Neural crest cell (in vitro differentiated cells): ENCODE measurements around the gene ADAMTS2. TPM values are rescaled to one million over a fixed set of nuclear protein-coding genes. Genes with fewer than 3 reads are reported as not detected.
"Not testable (repeated sequence)": the region's sequence is repeated elsewhere in the genome, so short reads cannot be mapped to it uniquely, and the experiment has no call there.

ENCODE experiments used
- DNase-seq: peaks from one replicate; pipeline ENCODE4 v3.0.0; 2021; ENCODE audit warnings: low read depth, mixed read lengths, low spot score
- H3K27ac Mint-ChIP-seq: one replicate; pipeline ENCODE4 v1.8.0; 2021; ENCODE audit warnings: mild to moderate bottlenecking, mixed read lengths; ENCODE audit not compliant: unreplicated experiment
- H3K27me3 Mint-ChIP-seq: 2 replicates; pipeline ENCODE4 v1.8.0; 2021; ENCODE audit warnings: low read depth, mild to moderate bottlenecking, mixed read lengths
- H3K36me3 Mint-ChIP-seq: 2 replicates; pipeline ENCODE4 v1.8.0; 2021; ENCODE audit warnings: low read depth, mild to moderate bottlenecking, mixed read lengths
- H3K4me1 Mint-ChIP-seq: 2 replicates; pipeline ENCODE4 v1.8.0; 2021; ENCODE audit warnings: mixed read lengths
- H3K4me3 Mint-ChIP-seq: one replicate; pipeline ENCODE4 v1.8.0; 2021; ENCODE audit warnings: mild to moderate bottlenecking, mixed read lengths
- H3K9me3 Mint-ChIP-seq: 2 replicates; pipeline ENCODE4 v1.8.0; 2021; ENCODE audit warnings: mixed read lengths
- total RNA-seq: library from RNA; stranded (reverse); gene quantifications from 2 replicates; pipeline ENCODE4 v1.2.1, GENCODE V29; 2021
- TF ChIP-seq, protein P1 (sequence below): fragments of 200-600 bp; sonication (generic); conservative IDR thresholded peaks from 2 replicates; pipeline ENCODE4 v1.5.0; 2021; ENCODE audit warnings: antibody characterized with exemption, mild to moderate bottlenecking

ADAMTS2 gene
- total RNA-seq, 1 donor from 2014 or later: 1.5 TPM

DNA sequence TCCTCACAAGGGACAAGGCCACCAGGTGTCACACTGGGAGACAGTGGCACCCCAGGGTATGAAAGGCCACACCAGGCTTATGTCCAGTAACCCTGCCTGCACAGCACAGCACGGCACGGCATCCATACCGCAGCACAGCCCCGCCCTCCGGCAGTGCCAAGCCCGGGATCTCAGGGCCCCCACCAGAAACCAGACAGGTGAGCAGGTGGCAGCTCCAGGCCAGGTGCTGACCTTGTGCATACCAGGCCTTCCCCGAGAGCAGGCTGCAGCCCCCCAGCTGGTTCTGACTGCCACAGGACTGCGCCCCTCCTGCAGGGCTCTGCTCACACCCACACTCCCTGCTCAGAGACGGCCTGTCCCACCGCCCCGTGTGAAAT lies 56.5 kb downstream of the ADAMTS2 start:
- Mint-ChIP-seq H3K4me1 (peaks cover 12% of the 10 kb centered on the region), H3K27me3 (no peaks in the 10 kb centered on the region), H3K27ac (no peak overlapping the region), H3K9me3 (no peaks in the 10 kb centered on the region), H3K36me3 (no peaks in the 10 kb centered on the region), H3K4me3 (no peak overlapping the region)
- DNase-seq: no peak
- TF ChIP-seq, protein P1, sequence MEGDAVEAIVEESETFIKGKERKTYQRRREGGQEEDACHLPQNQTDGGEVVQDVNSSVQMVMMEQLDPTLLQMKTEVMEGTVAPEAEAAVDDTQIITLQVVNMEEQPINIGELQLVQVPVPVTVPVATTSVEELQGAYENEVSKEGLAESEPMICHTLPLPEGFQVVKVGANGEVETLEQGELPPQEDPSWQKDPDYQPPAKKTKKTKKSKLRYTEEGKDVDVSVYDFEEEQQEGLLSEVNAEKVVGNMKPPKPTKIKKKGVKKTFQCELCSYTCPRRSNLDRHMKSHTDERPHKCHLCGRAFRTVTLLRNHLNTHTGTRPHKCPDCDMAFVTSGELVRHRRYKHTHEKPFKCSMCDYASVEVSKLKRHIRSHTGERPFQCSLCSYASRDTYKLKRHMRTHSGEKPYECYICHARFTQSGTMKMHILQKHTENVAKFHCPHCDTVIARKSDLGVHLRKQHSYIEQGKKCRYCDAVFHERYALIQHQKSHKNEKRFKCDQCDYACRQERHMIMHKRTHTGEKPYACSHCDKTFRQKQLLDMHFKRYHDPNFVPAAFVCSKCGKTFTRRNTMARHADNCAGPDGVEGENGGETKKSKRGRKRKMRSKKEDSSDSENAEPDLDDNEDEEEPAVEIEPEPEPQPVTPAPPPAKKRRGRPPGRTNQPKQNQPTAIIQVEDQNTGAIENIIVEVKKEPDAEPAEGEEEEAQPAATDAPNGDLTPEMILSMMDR: no peak

DNA sequence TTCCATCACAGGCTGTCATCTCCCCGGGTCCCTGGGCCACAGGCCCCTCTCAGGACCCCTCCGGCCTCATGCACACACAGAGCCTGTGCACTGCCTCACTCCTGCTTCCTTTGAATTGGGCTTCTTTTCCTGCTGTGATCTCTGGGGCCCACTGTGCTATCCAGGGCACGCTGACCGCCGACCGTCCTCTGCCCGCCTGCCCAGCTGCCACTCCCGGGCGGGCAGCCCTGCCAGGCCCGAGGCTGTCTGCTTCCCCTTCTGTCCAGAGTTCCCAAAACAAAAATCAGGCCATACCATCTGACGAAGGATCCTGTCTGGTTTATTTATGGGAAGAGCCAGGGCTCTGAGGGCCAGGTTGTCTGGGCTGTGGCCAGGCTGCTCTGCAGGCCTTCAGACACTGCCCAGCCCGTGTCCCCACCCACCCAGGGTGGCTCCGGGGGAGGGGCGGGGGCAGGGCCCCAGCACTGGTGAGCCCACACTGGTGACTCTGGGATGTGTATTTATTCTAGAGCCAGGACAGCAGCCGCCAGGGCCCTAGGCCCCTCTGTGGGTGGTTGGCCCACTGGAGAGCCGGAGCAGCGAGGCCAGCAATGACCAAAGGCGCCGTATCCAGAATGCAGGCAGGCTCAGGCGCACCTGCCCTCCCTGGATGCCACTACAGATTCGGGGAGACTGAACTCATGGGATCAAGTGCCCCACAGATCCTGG lies 57.0 kb downstream of the ADAMTS2 start:
- no peak for DNase-seq
- TF ChIP-seq, protein P1: no peak
- H3K27ac Mint-ChIP-seq: no peak overlapping the region
- H3K36me3 Mint-ChIP-seq: no peaks in the 10 kb centered on the region
- no peak overlapping the region for H3K4me3 Mint-ChIP-seq
- peaks cover 12% of the 10 kb centered on the region for H3K4me1 Mint-ChIP-seq
- H3K9me3 Mint-ChIP-seq: no peaks in the 10 kb centered on the region
- H3K27me3 Mint-ChIP-seq: no peaks in the 10 kb centered on the region

DNA sequence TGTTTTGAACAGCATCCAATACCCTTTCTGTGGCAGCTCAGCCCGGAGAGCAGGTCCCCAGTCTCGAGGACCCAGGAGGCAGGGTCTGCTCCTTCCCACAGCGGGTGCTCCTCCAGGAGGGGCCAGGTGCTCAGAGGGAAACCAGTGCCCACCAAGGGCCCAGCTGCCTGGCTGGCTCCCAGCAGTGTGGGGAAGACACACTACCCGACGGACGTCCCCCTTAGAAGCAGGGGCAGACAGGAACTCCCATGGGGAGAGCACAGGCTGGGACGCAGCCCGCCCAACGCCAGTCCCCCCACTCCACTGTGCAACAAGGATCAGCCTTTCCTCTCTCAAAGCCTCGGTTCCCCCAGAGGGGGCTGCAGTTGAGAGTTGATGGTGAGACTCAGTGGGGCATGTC lies 57.6 kb downstream of the ADAMTS2 start:
- Mint-ChIP-seq H3K36me3 (no peaks in the 10 kb centered on the region), H3K4me1 (peaks cover 12% of the 10 kb centered on the region), H3K4me3 (no peak overlapping the region), H3K27me3 (no peaks in the 10 kb centered on the region), H3K27ac (no peak overlapping the region), H3K9me3 (no peaks in the 10 kb centered on the region)
- DNase-seq: no peak
- TF ChIP-seq, protein P1: no peak

GRCh38 chr5:179287071-179287470 lies 58.2 kb downstream of the ADAMTS2 start:
- Mint-ChIP-seq H3K27ac (no peak overlapping the region), H3K4me1 (peaks cover 12% of the 10 kb centered on the region), H3K4me3 (no peak overlapping the region), H3K27me3 (no peaks in the 10 kb centered on the region), H3K36me3 (no peaks in the 10 kb centered on the region), H3K9me3 (peaks cover 5% of the 10 kb centered on the region)
- no peak for DNase-seq
- TF ChIP-seq, protein P1: no peak

DNA sequence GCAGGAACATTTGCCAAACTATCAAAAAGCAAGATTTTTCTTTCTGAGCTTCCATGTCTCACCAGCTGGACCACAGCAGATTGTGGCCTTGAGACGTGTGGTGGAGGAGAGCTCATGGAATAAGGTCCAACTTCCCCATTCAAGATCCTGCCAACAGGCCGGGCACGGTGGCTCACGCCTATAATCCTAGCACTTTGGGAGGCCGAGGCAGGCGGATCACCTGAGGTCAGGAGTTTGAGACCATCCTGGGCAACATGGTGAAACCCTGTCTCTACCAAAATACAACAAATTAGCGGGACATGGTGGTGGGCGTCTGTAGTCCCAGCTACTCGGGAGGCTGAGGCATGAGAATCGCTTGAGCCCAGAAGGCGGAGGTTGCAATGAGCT lies 59.5 kb downstream of the ADAMTS2 start:
- H3K36me3 Mint-ChIP-seq, H3K4me3 Mint-ChIP-seq, H3K9me3 Mint-ChIP-seq, DNase-seq, H3K27me3 Mint-ChIP-seq: not testable (repeated sequence)
- peak overlapping the region; percentile 78 for H3K27ac Mint-ChIP-seq
- H3K4me1 Mint-ChIP-seq: peaks cover 12% of the 10 kb centered on the region

DNA sequence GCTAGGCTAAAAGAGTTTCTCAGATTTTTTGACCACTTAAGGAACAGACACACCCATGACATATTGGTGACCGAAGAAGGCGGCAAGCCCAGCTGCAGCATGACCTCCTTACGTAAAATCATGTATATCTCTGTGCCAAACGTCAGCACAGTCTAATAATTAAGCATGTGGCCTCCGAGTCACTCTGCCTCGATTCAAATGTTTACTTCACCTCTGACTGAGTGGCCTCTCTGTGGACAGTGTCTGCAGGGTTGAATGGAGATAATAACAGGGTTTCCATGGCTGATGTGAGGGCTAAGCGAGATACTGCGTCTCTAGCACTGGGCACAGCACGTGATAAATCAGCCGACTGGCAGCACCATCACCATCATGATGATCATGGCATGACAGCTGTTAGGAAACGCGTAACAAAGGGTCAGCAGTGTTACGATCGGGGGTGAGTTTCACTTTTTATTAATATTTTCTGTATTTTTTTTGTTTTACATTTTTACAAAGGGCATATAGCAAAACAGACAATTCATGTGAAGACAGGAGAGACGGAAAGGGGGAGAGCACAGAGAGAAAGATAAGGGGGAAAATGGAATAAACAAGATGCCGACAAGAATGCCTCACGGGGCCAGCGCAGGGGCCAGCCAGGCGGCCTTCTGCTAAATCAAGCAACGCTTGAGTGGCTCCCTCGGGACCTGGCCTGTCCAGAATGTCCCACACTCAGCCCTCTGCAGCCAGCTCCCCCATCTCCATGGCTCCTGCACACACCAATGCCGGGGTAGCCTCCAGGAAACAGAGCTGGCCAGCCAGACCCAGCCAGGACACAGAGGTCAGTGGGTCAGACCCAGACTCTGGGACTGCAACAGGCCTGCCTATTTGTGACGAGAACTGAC lies 60.3 kb downstream of the ADAMTS2 start:
- Mint-ChIP-seq H3K36me3 (no peaks in the 10 kb centered on the region), H3K27ac (no peak overlapping the region), H3K4me3 (no peak overlapping the region), H3K4me1 (peaks cover 12% of the 10 kb centered on the region), H3K27me3 (no peaks in the 10 kb centered on the region), H3K9me3 (peaks cover 5% of the 10 kb centered on the region)
- DNase-seq: no peak
- TF ChIP-seq, protein P1: no peak

DNA sequence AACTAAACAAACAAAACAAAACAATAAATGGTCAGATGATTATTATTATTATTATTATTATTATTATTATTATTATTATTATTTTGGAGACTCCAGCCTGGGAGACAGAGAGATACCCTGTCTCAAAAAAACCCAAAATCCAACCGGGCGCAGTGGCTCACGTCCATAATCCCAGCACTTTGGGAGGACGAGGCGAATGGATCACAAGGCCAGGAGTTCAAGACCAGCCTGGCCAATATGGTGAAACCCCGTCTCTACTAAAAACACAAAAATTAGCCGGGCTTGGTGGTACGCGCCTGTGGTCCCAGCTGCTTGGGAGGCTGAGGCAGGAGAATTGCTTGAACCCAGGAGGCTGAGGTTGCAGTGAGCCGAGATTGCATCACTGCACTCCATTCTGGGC lies 61.4 kb downstream of the ADAMTS2 start:
- DNase-seq, H3K9me3 Mint-ChIP-seq, H3K36me3 Mint-ChIP-seq, H3K27ac Mint-ChIP-seq, H3K27me3 Mint-ChIP-seq, H3K4me3 Mint-ChIP-seq: not testable (repeated sequence)
- H3K4me1 Mint-ChIP-seq: peaks cover 13% of the 10 kb centered on the region
